Ovary (tissue), 9 donors: ENCODE results near the gene MAP1B. TPM values are rescaled to one million over a fixed set of nuclear protein-coding genes. Genes with fewer than 3 reads are reported as not detected.

Experiments
- DNase-seq, 5 donors: peaks; one replicate each; pipeline ENCODE4 v3.0.0-alpha.2; 2019 to 2020
- H3K27ac ChIP-seq, 2 donors: fragments of 200-600 bp; one replicate each; pipeline versions ENCODE4 v1.5.1 to v1.8.0; 2019 to 2022
- H3K27me3 ChIP-seq: fragments of 200-600 bp; one replicate; pipeline ENCODE4 v1.8.0; 2022
- H3K36me3 ChIP-seq: fragments of 200-600 bp; sonication (generic); one replicate; pipeline ENCODE4 v1.5.1; 2019
- H3K4me1 ChIP-seq: one replicate; pipeline ENCODE4 v1.8.1; 2013; ENCODE audit warnings: mild to moderate bottlenecking, moderate library complexity; ENCODE audit not compliant: insufficient read depth
- H3K4me3 ChIP-seq: fragments of 200-600 bp; sonication (generic); one replicate; pipeline ENCODE4 v1.5.1; 2017
- H3K9me3 ChIP-seq, 2 donors: fragments of 200-600 bp in 1 of 2; sonication (generic) in 1 of 2; one replicate each; pipeline versions ENCODE4 v1.5.1 to v1.8.1; 2013 to 2019; ENCODE audit warnings: mild to moderate bottlenecking in 1 of 2, moderate library complexity in 1 of 2
- CTCF ChIP-seq, 3 donors: fragments of 450-650 bp in 2 of 3; fragments of 200-600 bp in 1 of 3; IDR thresholded peaks; one replicate each; pipeline versions ENCODE4 v1.5.1 to v1.8.0; 2016 to 2022; ENCODE audit warnings: antibody characterized with exemption in 3 of 3, mild to moderate bottlenecking in 1 of 3
- EP300 ChIP-seq: sonication (generic); formaldehyde crosslinking; IDR thresholded peaks from one replicate; pipeline ENCODE4 v1.6.1; 2017; ENCODE audit warnings: antibody characterized with exemption
- POLR2A ChIP-seq: fragments of 450-650 bp; IDR thresholded peaks from one replicate; pipeline ENCODE4 v1.6.1; 2017; ENCODE audit warnings: antibody characterized with exemption, mild to moderate bottlenecking, moderate library complexity
- WGBS, 3 donors: extraction: QIAGEN DNeasy Blood & Tissue Kit in 1 of 3; methylation state at CpG; one replicate each; pipeline versions ENCODE4 v1.1.5 to v1.1.7; 2013 to 2017; 5-methylcytosine and 5-hydroxymethylcytosine counted together
- intact Hi-C, 4 donors: fragments of 100-400 bp; cut with DNase I; formaldehyde crosslinking; loops; one replicate each; pipeline versions ENCODE4 v1.11.0 to v1.15.1; 2022 to 2023
- polyA plus RNA-seq, 2 donors: library from polyadenylated mRNA; stranded (reverse); fragments of 200-250 nt in 1 of 2; fragments of 350-450 nt in 1 of 2; fragmentation: Illumina TruSeq in 1 of 2; extraction: RNeasy Lipid Tissue Mini Kit (QIAGEN cat#74804) in 1 of 2; gene quantifications; one replicate each; pipeline ENCODE4 v1.2.3, GENCODE V29; 2013 to 2014
- total RNA-seq, 7 donors: library from RNA; depleted of rRNA in 2 of 7; stranded (reverse); fragments of >200 nt in 2 of 7; fragmentation: NEBNext Ultra II Directional in 3 of 7; extraction: Animal tissue kit (Norgen Biotek cat#: 25700) in 3 of 7; gene quantifications; one replicate each; pipeline versions ENCODE4 v1.1.0 to v1.2.4, GENCODE V29; 2016 to 2023
- donor health status: DM: no; HTN: no; CAD: no; lungs with moderate emphysema.
- donor health status: DM: no; HTN: no; CAD: no.
- donor health status: Bipolar disorder and iron deficiency.
- donor health status: DM: yes; HTN: yes; CAD: no.
- donor health status: DM: no; HTN: no; CAD: no.
- donor health status: DM: yes; HTN: yes; CAD: no.

Gene MAP1B
- total and polyA plus RNA-seq, 9 donors, result 4.4 to 126 (median 47.7) TPM

DNA sequence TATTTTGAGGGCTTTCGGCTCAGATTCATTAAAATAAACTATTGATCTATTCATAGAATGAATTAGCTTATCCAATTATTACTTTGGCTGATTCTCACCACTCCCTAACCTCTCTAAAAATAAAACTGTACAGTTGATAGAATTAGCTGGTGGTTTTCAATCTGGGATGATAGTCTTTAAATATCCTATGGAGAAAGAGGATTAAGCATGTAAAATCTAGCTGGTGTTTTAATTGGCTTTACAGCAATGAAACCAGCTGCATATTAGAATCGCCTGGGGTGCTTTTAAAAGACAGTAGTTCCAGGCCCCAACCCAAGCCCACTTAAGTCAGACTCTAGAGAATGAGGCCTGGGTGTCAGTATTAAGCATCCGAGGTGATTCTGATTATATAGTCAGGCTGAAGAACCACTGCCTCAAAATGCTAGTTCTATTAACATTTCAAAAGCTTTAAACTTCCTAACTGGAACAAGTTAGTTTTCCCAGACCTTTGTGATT, 95.1 kb downstream of the MAP1B start:
- no peaks in the 10 kb centered on the region for H3K4me1 ChIP-seq
- no peaks in the 10 kb centered on the region for H3K27me3 ChIP-seq
- no peak overlapping the region for H3K27ac ChIP-seq
- H3K9me3 ChIP-seq, result no peaks in the 10 kb centered on the region
- WGBS, 3 donors, result 71 to 87% (median 81%) methylated on average over 3 of the region's 3 CpGs
- TF ChIP-seq EP300, result no peak
- TF ChIP-seq CTCF (IDR thresholded peaks at IDR 0.05), result no peak
- TF ChIP-seq POLR2A, result no peak
- no peak overlapping the region for H3K4me3 ChIP-seq
- intact Hi-C loops, result no loop called here
- DNase-seq, result no peak
- H3K36me3 ChIP-seq, result no peaks in the 10 kb centered on the region

GRCh38 chr5:72203251-72203845, 96.1 kb downstream of the MAP1B start:
- no peak for TF ChIP-seq POLR2A
- TF ChIP-seq CTCF (IDR thresholded peaks at IDR 0.05), result no peak
- no peak for TF ChIP-seq EP300
- intact Hi-C loops, result no loop called here
- Histone ChIP-seq H3K9me3 (no peaks in the 10 kb centered on the region), H3K4me1 (no peaks in the 10 kb centered on the region), H3K4me3 (no peak overlapping the region), H3K27ac (no peak overlapping the region), H3K36me3 (no peaks in the 10 kb centered on the region), H3K27me3 (no peaks in the 10 kb centered on the region)
- no peak for DNase-seq
- WGBS, 3 donors, result 85 to 87% (median 86%) methylated on average over 8 of the region's 8 CpGs

GRCh38 chr5:72204946-72205345, 97.7 kb downstream of the MAP1B start:
- Histone ChIP-seq H3K4me1 (no peaks in the 10 kb centered on the region), H3K4me3 (no peak overlapping the region), H3K9me3 (no peaks in the 10 kb centered on the region), H3K27me3 (no peaks in the 10 kb centered on the region), H3K27ac (no peak overlapping the region), H3K36me3 (no peaks in the 10 kb centered on the region)
- DNase-seq, result no peak
- no peak for TF ChIP-seq POLR2A
- no peak for TF ChIP-seq EP300
- TF ChIP-seq CTCF (IDR thresholded peaks at IDR 0.05), result no peak
- intact Hi-C loops, result no loop called here
- WGBS, 3 donors, result 97 to 100% (median 99%) methylated on average over 1 of the region's 1 CpG

DNA sequence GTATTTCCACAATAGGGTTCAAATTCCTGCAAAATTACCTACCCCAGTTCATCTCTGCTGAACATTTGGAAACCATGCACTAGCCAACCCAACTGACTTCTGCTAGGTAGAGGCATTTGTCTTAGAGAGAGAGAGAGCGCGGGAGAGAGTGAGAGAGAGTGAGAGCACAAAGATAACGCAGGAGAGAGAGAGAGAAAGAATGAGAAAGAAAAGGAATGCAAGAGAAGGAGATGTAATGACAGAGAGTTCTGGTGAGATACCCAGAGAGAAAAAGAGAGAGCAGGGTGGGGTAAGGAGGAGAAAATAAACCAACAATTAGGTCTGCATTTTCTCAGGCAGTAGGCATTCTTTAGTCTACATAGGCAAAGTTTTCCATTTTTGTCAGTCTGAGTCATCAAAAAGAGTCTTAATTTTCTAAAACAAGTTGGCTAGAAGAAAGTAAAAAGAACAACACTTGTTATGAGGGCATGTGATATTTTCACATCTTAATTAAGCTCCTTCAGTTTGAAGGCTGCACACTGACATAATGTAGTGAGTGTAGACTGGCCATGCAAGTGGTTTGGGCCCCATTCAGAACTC, 98.2 kb downstream of the MAP1B start:
- Histone ChIP-seq H3K27ac (no peak overlapping the region), H3K4me1 (peaks cover 4% of the 10 kb centered on the region), H3K27me3 (no peaks in the 10 kb centered on the region), H3K4me3 (no peak overlapping the region), H3K9me3 (no peaks in the 10 kb centered on the region), H3K36me3 (no peaks in the 10 kb centered on the region)
- intact Hi-C loops, result no loop called here
- no peak for TF ChIP-seq POLR2A
- no peak for TF ChIP-seq CTCF (IDR thresholded peaks at IDR 0.05)
- TF ChIP-seq EP300, result no peak
- DNase-seq, result no peak
- WGBS, 3 donors, result 85 to 91% (median 90%) methylated on average over 3 of the region's 3 CpGs
